ENCODE data around the gene KCNQ4.

KCNQ4 gene

DNA sequence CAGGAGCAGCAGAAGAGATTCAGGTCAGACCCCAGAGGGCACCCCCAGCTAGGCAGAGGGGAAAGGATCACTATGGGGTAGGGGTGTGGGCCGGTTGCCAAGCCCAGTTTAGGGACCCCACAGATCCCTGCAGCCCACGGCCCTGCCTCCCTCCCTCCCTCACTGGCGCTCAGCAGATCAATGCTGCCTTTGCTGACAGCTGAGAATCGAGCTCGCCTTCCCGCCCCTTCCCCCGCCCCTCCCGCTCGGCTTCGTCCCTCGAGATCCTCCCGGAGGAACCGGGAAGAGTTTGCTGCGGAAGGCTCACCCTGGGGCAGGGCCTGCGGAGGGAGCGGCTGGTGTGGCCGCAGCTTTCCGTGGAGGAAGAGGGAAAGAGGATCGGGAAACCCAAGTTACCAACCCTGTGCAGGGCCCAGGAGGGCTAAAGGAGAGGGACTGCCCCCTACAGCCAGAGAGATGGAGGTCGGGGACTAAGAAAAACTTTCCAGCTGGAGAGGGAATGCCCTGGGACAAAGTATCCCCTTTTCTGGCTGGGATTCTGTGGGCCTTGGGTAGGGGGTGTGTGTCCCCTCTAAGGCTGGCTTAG, 1.1 kb upstream of the KCNQ4 start:
- no peaks in the 10 kb centered on the region for H3K36me3 ChIP-seq (ENCODE audit: control insufficient read depth in 1 of 2, insufficient read depth in 2 of 2, low read length in 2 of 2)
- H3K9me3 ChIP-seq (ENCODE audit: control insufficient read depth in 1 of 2, low read length in 2 of 2): no peaks in the 10 kb centered on the region
- no peaks in the 10 kb centered on the region for H3K27me3 ChIP-seq (ENCODE audit: low read depth, low read length)
- no peak overlapping the region for H3K27ac ChIP-seq (ENCODE audit: low read length)
- peak overlapping the region; percentile 44 to 63 for H3K4me3 ChIP-seq (ENCODE audit: low read depth in 1 of 2, low read length in 2 of 2)
- H3K4me1 ChIP-seq (ENCODE audit: control insufficient read depth in 1 of 2, insufficient read depth in 2 of 2, low read length in 2 of 2): peaks cover 0 to 31% of the 10 kb centered on the region in 2 donors

DNA sequence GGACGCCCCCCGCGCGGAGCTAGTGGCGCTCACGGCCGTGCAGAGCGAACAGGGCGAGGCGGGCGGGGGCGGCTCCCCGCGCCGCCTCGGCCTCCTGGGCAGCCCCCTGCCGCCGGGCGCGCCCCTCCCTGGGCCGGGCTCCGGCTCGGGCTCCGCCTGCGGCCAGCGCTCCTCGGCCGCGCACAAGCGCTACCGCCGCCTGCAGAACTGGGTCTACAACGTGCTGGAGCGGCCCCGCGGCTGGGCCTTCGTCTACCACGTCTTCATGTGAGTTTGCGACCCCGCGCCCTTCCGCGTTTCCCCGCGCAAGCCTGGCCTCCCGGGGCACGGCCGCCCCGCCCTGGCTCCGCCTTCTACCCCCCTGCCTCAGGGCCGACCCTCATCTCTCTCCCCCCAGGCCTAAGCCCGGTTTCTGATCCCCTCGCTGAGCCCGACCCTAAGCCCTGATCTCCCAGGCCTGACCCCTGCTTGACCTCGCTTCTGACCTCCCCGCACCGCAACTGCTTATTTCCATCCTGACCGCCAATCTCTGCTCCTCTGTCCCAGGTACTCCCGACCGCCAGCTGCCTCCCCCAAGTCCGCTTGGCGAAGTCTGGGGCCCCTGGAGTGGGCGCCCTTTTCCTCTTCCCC, 669 bp downstream of the KCNQ4 start:
- Histone ChIP-seq H3K36me3 (ENCODE audit: control insufficient read depth in 1 of 2, insufficient read depth in 2 of 2, low read length in 2 of 2) (no peaks in the 10 kb centered on the region), H3K27ac (ENCODE audit: low read length) (no peak overlapping the region), H3K27me3 (ENCODE audit: low read depth, low read length) (no peaks in the 10 kb centered on the region), H3K4me1 (ENCODE audit: control insufficient read depth in 1 of 2, insufficient read depth in 2 of 2, low read length in 2 of 2) (peaks cover 0 to 44% of the 10 kb centered on the region in 2 donors), H3K9me3 (ENCODE audit: control insufficient read depth in 1 of 2, low read length in 2 of 2) (no peaks in the 10 kb centered on the region), H3K4me3 (ENCODE audit: low read depth in 1 of 2, low read length in 2 of 2) (peak overlapping the region; percentile 42 to 66)

DNA sequence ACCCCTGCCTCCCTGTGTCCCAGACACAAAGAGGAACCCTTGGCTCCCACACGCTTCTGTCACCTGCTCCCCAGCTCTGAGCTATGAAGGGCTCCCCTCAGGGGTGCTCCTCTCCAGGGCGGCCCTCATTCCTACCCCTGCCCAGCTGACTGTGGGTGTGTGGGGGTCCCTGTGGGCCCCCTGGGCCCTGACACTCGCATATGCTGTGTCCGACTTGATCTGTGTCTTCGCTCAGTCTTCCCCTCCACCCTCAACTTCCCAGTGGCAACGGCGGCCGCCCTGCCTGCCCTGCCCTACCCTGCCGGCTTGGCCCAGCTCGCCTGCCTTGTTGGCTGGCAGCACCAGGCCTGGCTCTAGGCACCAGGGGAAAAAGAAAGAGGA, 1.2 kb downstream of the KCNQ4 start:
- Histone ChIP-seq H3K9me3 (ENCODE audit: control insufficient read depth in 1 of 2, low read length in 2 of 2) (no peaks in the 10 kb centered on the region), H3K27me3 (ENCODE audit: low read depth, low read length) (no peaks in the 10 kb centered on the region), H3K4me1 (ENCODE audit: control insufficient read depth in 1 of 2, insufficient read depth in 2 of 2, low read length in 2 of 2) (peaks cover 1 to 49% of the 10 kb centered on the region in 2 donors), H3K36me3 (ENCODE audit: control insufficient read depth in 1 of 2, insufficient read depth in 2 of 2, low read length in 2 of 2) (no peaks in the 10 kb centered on the region), H3K4me3 (ENCODE audit: low read depth in 1 of 2, low read length in 2 of 2) (peak overlapping the region; percentile 42 to 66), H3K27ac (ENCODE audit: low read length) (peak overlapping the region; percentile 31)

DNA sequence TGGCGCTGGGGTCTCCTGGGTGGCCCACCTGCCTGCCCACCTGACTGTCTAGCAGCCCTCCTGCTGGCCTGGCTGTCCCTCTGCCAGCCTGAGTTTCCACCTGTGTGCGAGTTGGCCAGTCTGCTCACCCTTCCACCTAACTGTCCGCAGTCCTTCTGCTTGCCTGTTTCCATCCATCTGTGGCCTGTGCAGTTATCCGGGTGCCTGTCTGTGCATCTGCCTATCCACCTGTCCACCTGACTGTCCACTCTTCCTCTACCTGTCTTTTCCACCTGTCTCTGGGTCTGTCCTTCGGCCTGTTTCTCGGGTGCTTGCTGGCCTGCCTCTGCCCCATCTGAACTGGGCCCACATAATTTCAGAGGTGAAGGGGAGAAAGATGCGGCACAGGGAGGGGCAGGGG, 1.9 kb downstream of the KCNQ4 start:
- Histone ChIP-seq H3K27me3 (ENCODE audit: low read depth, low read length) (no peaks in the 10 kb centered on the region), H3K36me3 (ENCODE audit: control insufficient read depth in 1 of 2, insufficient read depth in 2 of 2, low read length in 2 of 2) (no peaks in the 10 kb centered on the region), H3K4me1 (ENCODE audit: control insufficient read depth in 1 of 2, insufficient read depth in 2 of 2, low read length in 2 of 2) (peaks cover 7 to 56% of the 10 kb centered on the region in 2 donors), H3K27ac (ENCODE audit: low read length) (peak overlapping the region; percentile 31), H3K4me3 (ENCODE audit: low read depth in 1 of 2, low read length in 2 of 2) (peak overlapping the region in 1 of 2 donors; percentile 66), H3K9me3 (ENCODE audit: control insufficient read depth in 1 of 2, low read length in 2 of 2) (no peaks in the 10 kb centered on the region)

DNA sequence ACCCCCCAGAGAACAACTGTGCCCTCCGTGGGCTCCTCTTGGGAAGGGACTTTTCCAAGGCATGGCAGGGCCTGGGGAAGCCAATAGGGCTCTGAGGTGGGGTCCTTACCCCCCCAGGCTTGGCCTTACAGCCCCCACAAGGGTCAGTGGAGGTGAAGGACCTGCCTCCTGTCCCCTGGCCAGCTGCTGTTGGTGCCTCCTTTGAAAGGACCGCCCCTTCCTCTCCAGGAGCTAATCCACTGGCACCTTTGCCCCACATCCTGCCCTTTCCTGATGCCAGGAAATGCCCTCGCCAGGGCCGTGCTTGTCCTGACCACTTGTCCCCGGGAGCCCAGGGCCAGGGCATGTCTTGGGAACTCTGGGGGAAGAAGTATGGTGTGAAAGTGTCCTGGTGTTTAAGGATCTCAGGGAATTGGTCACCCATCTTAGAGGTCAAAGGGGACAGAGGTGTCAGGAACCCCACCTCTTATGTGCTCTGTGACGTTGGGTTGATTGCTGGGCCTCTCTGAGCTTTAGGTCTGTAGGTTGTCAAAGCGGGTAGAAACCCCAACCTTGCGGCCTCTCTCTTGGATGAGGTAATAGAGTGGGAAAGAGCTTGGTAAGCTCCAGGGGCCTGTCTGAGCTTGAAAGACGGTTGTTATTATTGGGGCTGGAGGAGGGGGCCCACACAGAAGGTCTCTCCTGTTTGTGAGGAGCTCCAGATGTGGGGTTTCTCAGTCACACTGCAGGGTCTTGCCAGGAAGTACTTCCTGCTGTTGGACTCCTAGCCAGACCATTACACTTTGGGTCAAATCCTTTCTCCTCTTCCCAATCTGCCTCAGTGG, 2.8 kb downstream of the KCNQ4 start:
- Histone ChIP-seq H3K27ac (ENCODE audit: low read length) (no peak overlapping the region), H3K9me3 (ENCODE audit: control insufficient read depth in 1 of 2, low read length in 2 of 2) (no peaks in the 10 kb centered on the region), H3K27me3 (ENCODE audit: low read depth, low read length) (no peaks in the 10 kb centered on the region), H3K36me3 (ENCODE audit: control insufficient read depth in 1 of 2, insufficient read depth in 2 of 2, low read length in 2 of 2) (no peaks in the 10 kb centered on the region), H3K4me1 (ENCODE audit: control insufficient read depth in 1 of 2, insufficient read depth in 2 of 2, low read length in 2 of 2) (peaks cover 7 to 62% of the 10 kb centered on the region in 2 donors), H3K4me3 (ENCODE audit: low read depth in 1 of 2, low read length in 2 of 2) (no peak overlapping the region)

DNA sequence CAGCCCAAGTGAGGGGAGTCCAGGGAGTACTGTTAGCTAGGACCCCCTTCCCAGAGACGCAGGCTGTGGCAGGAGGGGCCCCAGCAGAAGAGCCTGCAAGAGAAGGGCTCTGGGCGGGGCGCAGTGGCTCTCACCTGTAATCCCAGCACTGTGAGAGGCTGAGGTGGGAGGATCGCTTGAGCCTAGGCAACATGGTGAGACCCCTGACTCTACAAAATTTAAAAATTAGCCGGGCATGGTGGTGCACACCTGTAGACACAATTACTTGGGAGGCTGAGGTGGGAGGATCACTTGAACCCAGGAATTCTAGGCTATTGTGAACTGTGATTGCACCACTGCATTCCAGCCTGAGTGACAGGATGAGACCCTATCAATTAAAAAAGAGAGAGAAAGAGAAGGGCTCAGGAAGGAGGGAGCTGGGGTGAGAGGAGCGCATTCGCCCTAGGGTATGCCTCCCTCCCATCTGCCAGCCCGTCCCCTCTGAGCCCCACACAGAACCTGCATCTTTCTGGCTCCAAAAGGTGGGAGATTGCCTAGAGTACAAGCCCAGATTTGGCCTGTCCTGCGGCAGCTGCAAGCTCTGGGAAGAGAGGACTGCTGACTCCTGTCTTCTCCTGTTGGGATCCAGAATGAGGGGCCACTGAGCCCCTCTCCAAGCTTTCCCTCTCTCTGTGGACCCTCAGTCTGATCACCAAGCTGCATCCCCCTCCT, 3.6 kb downstream of the KCNQ4 start:
- Histone ChIP-seq H3K27ac (ENCODE audit: low read length) (no peak overlapping the region), H3K9me3 (ENCODE audit: control insufficient read depth in 1 of 2, low read length in 2 of 2) (no peaks in the 10 kb centered on the region), H3K36me3 (ENCODE audit: control insufficient read depth in 1 of 2, insufficient read depth in 2 of 2, low read length in 2 of 2) (no peaks in the 10 kb centered on the region), H3K27me3 (ENCODE audit: low read depth, low read length) (no peaks in the 10 kb centered on the region), H3K4me1 (ENCODE audit: control insufficient read depth in 1 of 2, insufficient read depth in 2 of 2, low read length in 2 of 2) (peaks cover 7 to 67% of the 10 kb centered on the region in 2 donors), H3K4me3 (ENCODE audit: low read depth in 1 of 2, low read length in 2 of 2) (no peak overlapping the region)

DNA sequence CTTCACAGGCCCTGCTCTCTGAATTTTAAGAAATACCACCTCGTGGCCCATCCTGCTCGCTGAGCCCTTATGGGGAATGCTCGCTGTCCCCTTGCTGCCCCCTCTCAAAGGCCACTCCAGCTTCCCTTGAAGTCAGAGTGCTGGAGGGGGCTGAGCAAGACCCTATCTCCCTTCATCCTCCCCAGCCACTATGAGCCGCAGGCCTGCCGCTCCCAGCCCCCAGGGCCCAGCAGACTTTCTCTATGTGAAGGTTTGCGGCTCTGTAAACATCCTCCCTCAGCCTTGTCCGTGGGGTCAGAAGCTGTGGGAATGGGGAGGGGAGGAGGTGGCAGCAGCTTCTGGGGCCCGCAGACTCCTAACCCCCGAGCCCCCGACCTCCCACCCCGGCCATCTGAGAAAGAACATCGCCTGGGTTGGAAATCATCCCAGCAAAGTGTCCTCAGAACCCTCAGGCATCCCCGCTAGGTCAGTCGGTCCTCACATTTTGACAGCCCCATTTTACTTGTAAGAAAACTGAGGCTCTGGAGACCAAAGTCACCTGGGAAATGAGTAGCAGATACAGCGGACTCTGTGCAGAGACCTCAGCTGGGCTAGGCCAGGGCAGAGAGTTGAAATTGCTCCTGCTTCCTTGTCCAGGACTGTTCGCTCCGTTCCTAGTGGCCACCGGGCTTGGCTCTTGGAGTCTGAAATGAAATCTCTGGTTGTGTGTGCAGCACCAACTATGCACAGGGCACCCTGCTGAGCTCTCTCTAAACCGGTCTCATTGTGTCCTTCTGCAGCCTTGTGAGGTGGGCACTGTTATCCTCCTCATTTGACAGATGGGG, 4.4 kb downstream of the KCNQ4 start:
- H3K4me1 ChIP-seq (ENCODE audit: control insufficient read depth in 1 of 2, insufficient read depth in 2 of 2, low read length in 2 of 2): peaks cover 7 to 61% of the 10 kb centered on the region in 2 donors
- no peak overlapping the region for H3K27ac ChIP-seq (ENCODE audit: low read length)
- H3K36me3 ChIP-seq (ENCODE audit: control insufficient read depth in 1 of 2, insufficient read depth in 2 of 2, low read length in 2 of 2): no peaks in the 10 kb centered on the region

DNA sequence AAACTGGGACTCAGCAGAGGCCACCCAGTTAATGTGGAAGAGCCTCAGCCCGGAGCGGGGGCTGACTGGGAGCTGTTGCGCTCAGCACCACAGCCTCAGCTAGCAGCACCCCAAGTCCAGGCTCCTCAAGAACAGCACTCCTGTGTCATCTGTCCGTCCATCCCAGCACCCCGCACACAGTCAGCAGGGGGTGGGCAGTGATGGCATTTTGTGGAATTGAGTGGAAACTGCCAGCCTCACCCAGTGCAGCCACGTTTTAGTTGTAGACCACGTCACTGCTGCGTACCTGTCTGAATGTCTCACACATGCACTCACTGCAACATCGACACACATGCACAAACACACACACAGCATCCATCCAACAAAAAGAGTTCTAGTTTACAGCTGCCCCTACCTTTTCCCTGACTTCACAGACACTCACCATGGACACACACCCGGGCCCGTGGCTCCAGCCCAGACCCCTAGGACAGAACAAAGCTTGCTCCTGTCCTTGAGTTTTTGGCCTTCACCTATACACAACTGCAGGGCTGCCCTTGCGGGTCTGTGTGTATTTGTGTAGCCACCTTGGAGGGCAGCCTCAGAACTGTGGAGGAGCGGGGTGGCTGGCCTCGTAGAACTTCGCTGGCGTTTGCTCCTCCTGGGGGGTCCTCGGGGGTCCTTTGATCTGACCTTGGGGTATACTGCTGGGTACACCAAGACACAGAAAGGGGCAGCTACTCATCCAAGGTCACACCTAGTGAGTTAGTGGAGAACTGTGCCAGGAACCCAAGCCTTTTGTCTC, 5.2 kb downstream of the KCNQ4 start:
- no peak overlapping the region for H3K4me3 ChIP-seq (ENCODE audit: low read depth in 1 of 2, low read length in 2 of 2)
- H3K27me3 ChIP-seq (ENCODE audit: low read depth, low read length): no peaks in the 10 kb centered on the region
- H3K36me3 ChIP-seq (ENCODE audit: control insufficient read depth in 1 of 2, insufficient read depth in 2 of 2, low read length in 2 of 2): no peaks in the 10 kb centered on the region
- no peak overlapping the region for H3K27ac ChIP-seq (ENCODE audit: low read length)
- no peaks in the 10 kb centered on the region for H3K9me3 ChIP-seq (ENCODE audit: control insufficient read depth in 1 of 2, low read length in 2 of 2)
- peaks cover 7 to 58% of the 10 kb centered on the region in 2 donors for H3K4me1 ChIP-seq (ENCODE audit: control insufficient read depth in 1 of 2, insufficient read depth in 2 of 2, low read length in 2 of 2)

More for the DNA sequence above, 4.4 kb downstream of the KCNQ4 start:
- Histone ChIP-seq H3K27me3 (ENCODE audit: low read depth, low read length) (no peaks in the 10 kb centered on the region), H3K9me3 (ENCODE audit: control insufficient read depth in 1 of 2, low read length in 2 of 2) (no peaks in the 10 kb centered on the region), H3K4me3 (ENCODE audit: low read depth in 1 of 2, low read length in 2 of 2) (no peak overlapping the region)

DNA sequence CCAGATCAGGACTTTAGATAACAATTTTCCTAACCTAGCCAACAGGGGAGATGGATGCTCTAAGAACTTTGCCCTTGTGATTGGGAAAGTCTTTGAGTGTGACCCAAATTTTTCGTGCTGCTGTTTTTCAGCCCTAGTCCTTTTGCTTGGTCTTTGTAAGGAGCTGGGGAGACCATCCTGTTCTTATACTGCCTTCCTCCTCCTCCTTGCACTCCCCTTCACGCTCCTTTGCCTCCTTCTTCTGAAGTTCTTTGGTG, 5.7 kb downstream of the KCNQ4 start:
- H3K4me3 ChIP-seq (ENCODE audit: low read depth in 1 of 2, low read length in 2 of 2): no peak overlapping the region
- no peaks in the 10 kb centered on the region for H3K27me3 ChIP-seq (ENCODE audit: low read depth, low read length)
- no peak overlapping the region for H3K27ac ChIP-seq (ENCODE audit: low read length)
- no peaks in the 10 kb centered on the region for H3K9me3 ChIP-seq (ENCODE audit: control insufficient read depth in 1 of 2, low read length in 2 of 2)
- no peaks in the 10 kb centered on the region for H3K36me3 ChIP-seq (ENCODE audit: control insufficient read depth in 1 of 2, insufficient read depth in 2 of 2, low read length in 2 of 2)
- H3K4me1 ChIP-seq (ENCODE audit: control insufficient read depth in 1 of 2, insufficient read depth in 2 of 2, low read length in 2 of 2): peaks cover 7 to 57% of the 10 kb centered on the region in 2 donors

DNA sequence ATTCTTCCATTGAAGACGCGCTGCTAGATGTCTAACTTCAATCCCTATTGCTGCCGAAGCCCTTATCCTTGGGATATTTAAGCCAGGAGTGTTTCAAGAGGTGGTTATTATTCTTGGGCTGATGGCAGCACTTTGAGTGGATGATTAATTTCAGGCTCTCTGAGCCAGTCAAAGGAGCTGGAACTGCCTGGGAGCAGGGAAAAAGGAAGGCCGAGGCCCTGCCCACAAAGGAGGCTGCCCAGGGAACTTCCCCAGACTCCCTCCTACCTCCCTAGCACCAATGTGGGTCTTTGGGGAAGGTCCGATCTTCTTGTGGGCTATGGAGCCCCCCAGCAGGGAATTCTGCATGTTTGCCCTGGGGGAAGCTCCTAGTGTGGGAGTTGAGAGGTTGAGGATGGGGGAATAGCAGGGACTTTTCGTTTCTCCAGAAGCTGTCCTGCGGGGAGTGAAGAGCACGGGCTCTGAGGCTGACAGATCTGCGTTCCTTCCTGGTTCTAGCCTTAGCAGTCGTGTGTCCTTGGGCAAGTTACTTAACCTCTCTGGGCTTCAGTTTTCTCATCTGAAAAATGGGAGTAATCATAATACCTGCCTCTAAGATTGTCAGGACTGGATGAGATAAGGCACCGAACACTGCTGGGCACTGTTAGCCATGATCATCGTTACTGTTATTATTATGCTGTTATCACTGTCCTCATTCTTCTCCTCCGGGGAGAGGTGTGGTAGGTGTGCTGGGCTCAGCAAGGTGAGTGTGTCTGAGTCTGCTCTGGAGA, 6.3 kb downstream of the KCNQ4 start:
- Histone ChIP-seq H3K27ac (ENCODE audit: low read length) (no peak overlapping the region), H3K27me3 (ENCODE audit: low read depth, low read length) (no peaks in the 10 kb centered on the region), H3K4me1 (ENCODE audit: control insufficient read depth in 1 of 2, insufficient read depth in 2 of 2, low read length in 2 of 2) (peaks cover 7 to 52% of the 10 kb centered on the region in 2 donors)

More for the DNA sequence above, 6.3 kb downstream of the KCNQ4 start:
- Histone ChIP-seq H3K9me3 (ENCODE audit: control insufficient read depth in 1 of 2, low read length in 2 of 2) (no peaks in the 10 kb centered on the region), H3K4me3 (ENCODE audit: low read depth in 1 of 2, low read length in 2 of 2) (no peak overlapping the region), H3K36me3 (ENCODE audit: control insufficient read depth in 1 of 2, insufficient read depth in 2 of 2, low read length in 2 of 2) (no peaks in the 10 kb centered on the region)

Measured in muscle layer of duodenum (tissue), 2 donors.